HepG2 (cell line): ENCODE measurements around the gene LSM12. TPM values are rescaled to one million over a fixed set of nuclear protein-coding genes. Genes with fewer than 3 reads are reported as not detected.

Experiments used
- ATAC-seq: fragments of 200-7000 bp; cut with Tn5 transposase; 3 replicates; pipeline ENCODE4 v1.9.1; 2020; ENCODE audit warnings: mild to moderate bottlenecking, moderate library complexity
- BruUV-seq: library from RNA; stranded (reverse); fragments of 400-500 nt; replicated peaks from 2 replicates; lab custom pipeline; 2021; lab: Mats Ljungman, UMichigan
- CTCF ChIA-PET: fragments of 300-600 bp; formaldehyde crosslinking; extraction: SDS; loops from one replicate; lab custom pipeline; 2021; ENCODE audit warnings: low total read pairs, inconsistent platforms, low intra/inter-chr PET ratio; lab: Yijun Ruan, JAX
- POLR2A ChIA-PET: fragments of 350-600 bp; sonication (Branson Sonifier 250); formaldehyde crosslinking; loops from one replicate; lab custom pipeline; 2020; ENCODE audit warnings: antibody characterized with exemption, inconsistent platforms; lab: Yijun Ruan, JAX
- DNase-seq: peaks from one replicate; pipeline ENCODE4 v3.0.0-alpha.2; 2015; ENCODE audit warnings: low spot score
- FAIRE-seq: peaks from 3 replicates; lab custom pipeline; 2011; peaks lifted over from hg19 to GRCh38; lab: Jason Lieb, UNC
- H2AFZ ChIP-seq: one replicate; pipeline ENCODE4 v1.6.1; 2011; ENCODE audit warnings: low read length, inconsistent platforms
- H3K27ac ChIP-seq: fragments of 300-600 bp; 3 replicates; pipeline ENCODE4 v1.8.0; 2011; ENCODE audit warnings: mixed run types, mild to moderate bottlenecking, mixed read lengths, low read length, inconsistent platforms; ENCODE audit not compliant: insufficient read depth; ENCODE audit errors: extremely low read length
- H3K27me3 ChIP-seq, 2 experiments: fragments of 200-600 bp in 1 of 2; 2 replicates in 1 of 2; 3 replicates in 1 of 2; pipeline versions ENCODE4 v1.6.0 to v1.8.0; 2011; ENCODE audit warnings: low read length in 2 of 2, mild to moderate bottlenecking in 2 of 2, moderate library complexity in 2 of 2, inconsistent platforms in 1 of 2; ENCODE audit not compliant: insufficient read depth in 2 of 2, control insufficient read depth in 1 of 2
- H3K36me3 ChIP-seq, 2 experiments: fragments of 200-600 bp in 1 of 2; replicated peaks in 1 of 2; 2 replicates in 1 of 2; 3 replicates in 1 of 2; pipeline versions ENCODE4 v1.5.1 to v1.8.0; 2011; ENCODE audit warnings: low read length in 2 of 2, inconsistent platforms in 1 of 2; ENCODE audit not compliant: insufficient read depth in 2 of 2, control insufficient read depth in 1 of 2
- H3K4me1 ChIP-seq: 2 replicates; pipeline ENCODE4 v1.5.1; 2012; ENCODE audit warnings: low read length, inconsistent platforms; ENCODE audit not compliant: insufficient read depth
- H3K4me2 ChIP-seq: 2 replicates; pipeline ENCODE4 v1.6.0; 2011; ENCODE audit warnings: low read depth, low read length, inconsistent platforms
- H3K4me3 ChIP-seq, 3 experiments: fragments of 200-600 bp in 1 of 3; sonication (generic), shearing (Covaris generic) in 1 of 3; replicated peaks in 1 of 3; 2 replicates each; pipeline ENCODE4 v1.5.1; 2011 to 2016; ENCODE audit warnings: low read length in 3 of 3, inconsistent platforms in 2 of 3, low read depth in 2 of 3, mild to moderate bottlenecking in 2 of 3, control low read depth in 1 of 3, mixed read lengths in 1 of 3; ENCODE audit not compliant: insufficient read depth in 1 of 3
- H3K79me2 ChIP-seq: one replicate; pipeline ENCODE4 v1.6.1; 2011; ENCODE audit warnings: low read length, inconsistent platforms; ENCODE audit not compliant: insufficient read depth
- H3K9ac ChIP-seq: 2 replicates; pipeline ENCODE4 v1.6.0; 2011; ENCODE audit warnings: mild to moderate bottlenecking, low read depth, low read length, inconsistent platforms; ENCODE audit not compliant: insufficient read depth
- H3K9me3 ChIP-seq: 2 replicates; pipeline ENCODE4 v1.5.1; 2012; ENCODE audit warnings: mild to moderate bottlenecking, low read length
- H4K20me1 ChIP-seq: 2 replicates; pipeline ENCODE4 v1.6.0; 2011; ENCODE audit warnings: inconsistent platforms, mild to moderate bottlenecking, low read length, moderate library complexity; ENCODE audit not compliant: insufficient read depth
- ATF4 ChIP-seq, 2 experiments: fragments of 450-650 bp in 1 of 2; sonication (generic) in 1 of 2; formaldehyde crosslinking; IDR thresholded peaks; 2 replicates each; pipeline versions ENCODE4 v1.5.0 to v1.8.0; 2020 to 2022; ENCODE audit warnings: mild to moderate bottlenecking in 1 of 2, missing genetic modification reagents in 1 of 2
- EHMT2 ChIP-seq: fragments of 200-600 bp; sonication (generic); IDR thresholded peaks from 2 replicates; pipeline ENCODE4 v1.7.0; 2017; ENCODE audit warnings: antibody characterized with exemption, low read depth, low read length, borderline replicate concordance
- FOXA1 ChIP-seq, 2 experiments: fragments of 450-650 bp in 1 of 2; sonication (generic) in 1 of 2; formaldehyde crosslinking in 1 of 2; IDR thresholded peaks; 2 replicates each; pipeline versions ENCODE4 v1.4.0 to v1.6.1; 2016 to 2020; ENCODE audit warnings: missing genetic modification reagents in 1 of 2
- KLF16 ChIP-seq, 2 experiments: sonication (generic) in 1 of 2; formaldehyde crosslinking in 1 of 2; IDR thresholded peaks; 2 replicates each; pipeline versions ENCODE4 v1.6.1 to v1.8.0; 2016 to 2023; ENCODE audit warnings: missing genetic modification reagents in 2 of 2, missing compliant biosample characterization in 1 of 2
- MTF2 ChIP-seq: sonication (generic); formaldehyde crosslinking; IDR thresholded peaks from 2 replicates; pipeline ENCODE4 v1.5.0; 2020; ENCODE audit warnings: missing genetic modification reagents, borderline replicate concordance
- MXI1 ChIP-seq: IDR thresholded peaks from 3 replicates; pipeline ENCODE4 v1.6.1; 2012; ENCODE audit warnings: low read depth, low read length, inconsistent platforms, borderline replicate concordance
- NONO ChIP-seq, 2 experiments: fragments of 450-650 bp in 1 of 2; sonication (generic) in 1 of 2; formaldehyde crosslinking in 1 of 2; IDR thresholded peaks in 1 of 2; conservative IDR thresholded peaks in 1 of 2; 2 replicates each; pipeline versions ENCODE4 v1.6.1 to v1.8.0; 2017 to 2022; ENCODE audit warnings: mild to moderate bottlenecking in 1 of 2, missing genetic modification reagents in 1 of 2, moderate library complexity in 1 of 2
- PATZ1 ChIP-seq: sonication (generic); formaldehyde crosslinking; IDR thresholded peaks from 2 replicates; pipeline ENCODE4 v1.4.0; 2020; ENCODE audit warnings: missing genetic modification reagents
- POGK ChIP-seq: sonication (generic); formaldehyde crosslinking; conservative IDR thresholded peaks from 2 replicates; pipeline ENCODE4 v1.8.0; 2022; ENCODE audit warnings: mild to moderate bottlenecking, moderate library complexity, missing genetic modification reagents
- RFX1 ChIP-seq: fragments of 450-650 bp; IDR thresholded peaks from 2 replicates; pipeline ENCODE4 v1.6.1; 2017
- TCF7 ChIP-seq: sonication (generic); IDR thresholded peaks from 2 replicates; pipeline ENCODE4 v1.6.1; 2016; ENCODE audit warnings: antibody characterized with exemption, low read depth
- ZBTB26 ChIP-seq: IDR thresholded peaks from 2 replicates; pipeline ENCODE4 v1.6.1; 2016; ENCODE audit warnings: missing compliant biosample characterization, missing genetic modification reagents, borderline replicate concordance
- ZNF607 ChIP-seq: sonication (generic); formaldehyde crosslinking; IDR thresholded peaks from 2 replicates; pipeline ENCODE4 v1.5.1; 2020; ENCODE audit warnings: missing genetic modification reagents, mild to moderate bottlenecking, borderline replicate concordance
- WGBS: methylation state at CpG from one replicate; pipeline ENCODE4 v1.1.6; 2017; ENCODE audit warnings: low lambda C conversion rate; 5-methylcytosine and 5-hydroxymethylcytosine counted together
- in situ Hi-C: cut with HindIII; loops from 2 replicates; pipeline ENCODE4 v1.10.0; 2017; ENCODE audit warnings: low pct_unique_long_range_greater_than_20kb; ENCODE audit not compliant: extremely low pct_ligation_motif_present
- intact Hi-C: fragments of 100-400 bp; cut with micrococcal nuclease; formaldehyde crosslinking; loops from one replicate; pipeline ENCODE4 v1.10.0; 2022; ENCODE audit not compliant: unreplicated experiment
- polyA plus RNA-seq, 8 experiments: library from polyadenylated mRNA; depleted of rRNA in 3 of 8; stranded (reverse) in 7 of 8; unstranded in 1 of 8; fragments of >200 nt; fragmentation: Illumina TruSeq in 4 of 8; extraction: Trizol in 4 of 8; gene quantifications; 2 replicates each; pipeline versions ENCODE4 v1.2.1 to v1.2.3, GENCODE V29; 2011 to 2016; ENCODE audit warnings: low read depth in 4 of 8, missing spikeins in 1 of 8, mixed read lengths in 1 of 8; ENCODE audit not compliant: insufficient read depth in 1 of 8
- total RNA-seq, 5 experiments: library from RNA; depleted of rRNA; stranded (reverse); fragments of >200 nt; fragmentation: Illumina TruSeq; extraction: Trizol; gene quantifications; 2 replicates each; pipeline ENCODE4 v1.2.3, GENCODE V29; 2016; ENCODE audit warnings: low read depth in 1 of 5

Gene LSM12
- total and polyA plus RNA-seq, 2 of the 13 experiments (the other 11 are each of a cell fraction or from before 2014, with no cell fraction given), result 52.8 to 55.7 TPM

GRCh38 chr17:44004761-44005526 lies 61.5 kb downstream of the LSM12 start (continued):
- TF ChIP-seq POGK (CRISPR knock-in tag) (no peak), EHMT2 (no peak)

GRCh38 chr17:44004077-44004760 lies 62.3 kb downstream of the LSM12 start, which contains the start of gene NAGS:
Gene NAGS (plus strand): TSS chr17:44004622. CDS start chr17:44004664, 42 bp downstream.
- Histone ChIP-seq H3K4me1 (peaks cover 61% of the 10 kb centered on the region), H3K27ac (peak within 1 kb of the TSS; percentile 26), H4K20me1 (no peaks in the 10 kb centered on the region), H3K9ac (peak within 1 kb of the TSS; percentile 71), H3K36me3 (peaks cover 0 to 8% of the 10 kb centered on the region in 2 experiments; a peak in 2 of 5 replicates), H3K27me3 (no peaks in the 10 kb centered on the region; a peak in 1 of 5 replicates), H3K4me3 (peak within 1 kb of the TSS; percentile 52 to 80 (median 56)), H3K79me2 (no peaks in the 10 kb centered on the region), H3K9me3 (no peaks in the 10 kb centered on the region), H3K4me2 (peak within 1 kb of the TSS; percentile 88), H2AFZ (peak within 1 kb of the TSS; percentile 71)
- no TSS peak for BruUV-seq
- ATAC-seq (peak; percentile 32), FAIRE-seq (no peak), DNase-seq (peak; percentile 67)
- WGBS, result 2% methylated on average over 6 of the region's 25 CpGs
- ChIA-PET CTCF (no interaction called here), POLR2A (interaction anchor here (0.5 to 4.5 kb wide), 6 partner anchors 11 to 198 kb away, joined by 3 to 39 read pairs (median 4); partner anchors contain the start of genes LSM12 and TMEM101)
- in situ Hi-C loops, result no loop called here
- intact Hi-C loops, result no loop called here
- peak; percentile 89 for TF ChIP-seq PATZ1 (CRISPR knock-in tag)
- 0 out of 2 replicates have a peak, but pooled peaks have one; percentile 1 for TF ChIP-seq ZBTB26 (CRISPR knock-in tag)
- TF ChIP-seq MXI1, result peak; percentile 48; the same call in 1 of the 3 replicates
- TF ChIP-seq ATF4 (CRISPR knock-in tag; IDR thresholded peaks at IDR 0.05), result peak in 1 of 2 experiments; percentile 47; a peak in 2 of 4 replicates
- peak; percentile 62; the same call in 1 of the 2 replicates for TF ChIP-seq MTF2 (CRISPR knock-in tag)
- TF ChIP-seq NONO (IDR thresholded peaks at IDR 0.05), result no peak
- peak; percentile 33; the same call in 1 of the 2 replicates for TF ChIP-seq NONO (CRISPR knock-in tag; conservative IDR thresholded peaks at IDR 0.05)
- peak; percentile 21; the same call in 1 of the 2 replicates for TF ChIP-seq TCF7
- TF ChIP-seq RFX1, result peak; percentile 72
- no peak for TF ChIP-seq FOXA1 (IDR thresholded peaks at IDR 0.05)
- TF ChIP-seq FOXA1 (CRISPR knock-in tag; IDR thresholded peaks at IDR 0.05), result 0 out of 2 replicates have a peak, but pooled peaks have one; percentile 1
- TF ChIP-seq KLF16 (CRISPR knock-in tag; IDR thresholded peaks at IDR 0.05), result peak in 1 of 2 experiments; percentile 15; a peak in 2 of 4 replicates
- TF ChIP-seq ZNF607 (CRISPR knock-in tag), result no peak
